ENCODE measurements around the gene CDH13. TPM values are rescaled to one million over a fixed set of nuclear protein-coding genes. Genes with fewer than 3 reads are reported as not detected.

CDH13 gene
- total and polyA plus RNA-seq, 9 of the 15 experiments (the other 6 are each of a cell fraction or from before 2014, with no cell fraction given): 0.03 TPM; not detected in 8

DNA sequence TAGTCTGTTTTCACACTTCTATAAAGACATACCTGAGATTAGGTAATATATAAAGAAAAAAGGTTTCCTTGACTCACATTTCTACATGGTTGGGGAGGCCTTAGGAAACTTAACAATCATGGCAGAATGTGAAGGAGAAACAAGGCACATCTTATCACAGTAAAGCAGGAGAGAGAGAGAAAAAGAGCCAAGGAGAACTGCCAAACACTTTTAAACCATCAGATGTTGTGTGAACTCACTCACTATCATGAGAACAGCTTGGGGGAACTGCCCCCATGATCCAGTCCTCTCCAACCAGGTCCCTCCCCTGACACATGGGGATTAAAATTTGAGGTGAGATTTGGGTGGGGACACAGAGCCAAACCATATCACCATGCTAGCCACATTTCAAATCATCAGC lies 547.9 kb downstream of the CDH13 start:
- Histone ChIP-seq H3K36me3 (ENCODE audit: control insufficient read depth, insufficient read depth, low read length) (no peaks in the 10 kb centered on the region), H3K27ac (ENCODE audit: extremely low read depth, low read depth, low read length) (no peak overlapping the region), H3K9me1 (ENCODE audit: control insufficient read depth, insufficient read depth, low read length) (no peaks in the 10 kb centered on the region), H3K4me3 (no peak overlapping the region), H3K79me2 (ENCODE audit: control insufficient read depth, insufficient read depth, low read length) (no peaks in the 10 kb centered on the region), H3K9ac (ENCODE audit: insufficient read depth in 1 of 2, low read depth in 2 of 2, low read length in 2 of 2) (no peak overlapping the region), H3K9me3 (replicated peaks; ENCODE audit: control insufficient read depth, insufficient read depth, low read depth, low read length) (no peaks in the 10 kb centered on the region), H3K27me3 (ENCODE audit: control insufficient read depth in 2 of 2, insufficient read depth in 2 of 2, low read length in 2 of 2) (no peaks in the 10 kb centered on the region), H3K4me2 (ENCODE audit: insufficient read depth, low read length) (no peak overlapping the region), H4K20me1 (replicated peaks; ENCODE audit: control insufficient read depth, insufficient read depth, low read length) (no peaks in the 10 kb centered on the region), H3K4me1 (replicated peaks in 1 of 2; ENCODE audit: control insufficient read depth in 2 of 2, insufficient read depth in 2 of 2, low read length in 2 of 2) (no peaks in the 10 kb centered on the region), H2AFZ (ENCODE audit: low read depth, low read length) (no peak overlapping the region)
- no TSS peak for BruUV-seq (replicated peaks)
- DNase-seq (ENCODE audit: extremely low read depth in 1 of 4, low spot score in 3 of 4): no peak
- in situ Hi-C loops (cut with MboI): no loop called here
- FAIRE-seq: no peak
- ATAC-seq: no peak
- ChIA-PET CTCF (ENCODE audit: low intra/inter-chr PET ratio) (no interaction called here), POLR2A (no interaction called here)
- intact Hi-C loops (cut with micrococcal nuclease): no loop called here
- no peak for TF ChIP-seq BDP1 (IDR thresholded peaks at IDR 0.05; ENCODE audit: insufficient read depth, insufficient read length)
- no peak for TF ChIP-seq LEF1 (IDR thresholded peaks at IDR 0.05)
- no peak for TF ChIP-seq THRAP3 (IDR thresholded peaks at IDR 0.05; ENCODE audit: borderline replicate concordance)
- TF ChIP-seq, protein P1, sequence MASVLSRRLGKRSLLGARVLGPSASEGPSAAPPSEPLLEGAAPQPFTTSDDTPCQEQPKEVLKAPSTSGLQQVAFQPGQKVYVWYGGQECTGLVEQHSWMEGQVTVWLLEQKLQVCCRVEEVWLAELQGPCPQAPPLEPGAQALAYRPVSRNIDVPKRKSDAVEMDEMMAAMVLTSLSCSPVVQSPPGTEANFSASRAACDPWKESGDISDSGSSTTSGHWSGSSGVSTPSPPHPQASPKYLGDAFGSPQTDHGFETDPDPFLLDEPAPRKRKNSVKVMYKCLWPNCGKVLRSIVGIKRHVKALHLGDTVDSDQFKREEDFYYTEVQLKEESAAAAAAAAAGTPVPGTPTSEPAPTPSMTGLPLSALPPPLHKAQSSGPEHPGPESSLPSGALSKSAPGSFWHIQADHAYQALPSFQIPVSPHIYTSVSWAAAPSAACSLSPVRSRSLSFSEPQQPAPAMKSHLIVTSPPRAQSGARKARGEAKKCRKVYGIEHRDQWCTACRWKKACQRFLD (CRISPR knock-in tag; IDR thresholded peaks at IDR 0.05): no peak
- no peak for TF ChIP-seq ELF4 (CRISPR knock-in tag; IDR thresholded peaks at IDR 0.05)
- TF ChIP-seq ZNF384 (IDR thresholded peaks at IDR 0.05; ENCODE audit: low read depth, low read length): no peak
- TF ChIP-seq DIDO1 (tag; IDR thresholded peaks at IDR 0.05; ENCODE audit: low read depth): no peak
- TF ChIP-seq ILF3 (IDR thresholded peaks at IDR 0.05; ENCODE audit: borderline replicate concordance): no peak
- no peak for TF ChIP-seq GTF2F1 (IDR thresholded peaks at IDR 0.05; ENCODE audit: low read depth, low read length)
- TF ChIP-seq, protein P2, sequence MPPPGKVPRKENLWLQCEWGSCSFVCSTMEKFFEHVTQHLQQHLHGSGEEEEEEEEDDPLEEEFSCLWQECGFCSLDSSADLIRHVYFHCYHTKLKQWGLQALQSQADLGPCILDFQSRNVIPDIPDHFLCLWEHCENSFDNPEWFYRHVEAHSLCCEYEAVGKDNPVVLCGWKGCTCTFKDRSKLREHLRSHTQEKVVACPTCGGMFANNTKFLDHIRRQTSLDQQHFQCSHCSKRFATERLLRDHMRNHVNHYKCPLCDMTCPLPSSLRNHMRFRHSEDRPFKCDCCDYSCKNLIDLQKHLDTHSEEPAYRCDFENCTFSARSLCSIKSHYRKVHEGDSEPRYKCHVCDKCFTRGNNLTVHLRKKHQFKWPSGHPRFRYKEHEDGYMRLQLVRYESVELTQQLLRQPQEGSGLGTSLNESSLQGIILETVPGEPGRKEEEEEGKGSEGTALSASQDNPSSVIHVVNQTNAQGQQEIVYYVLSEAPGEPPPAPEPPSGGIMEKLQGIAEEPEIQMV (tag; conservative IDR thresholded peaks at IDR 0.05; ENCODE audit: low read depth): no peak
- no peak for TF ChIP-seq TAF15 (IDR thresholded peaks at IDR 0.05; ENCODE audit: low read depth, low read length)

Data from K562 (cell line).